Measurements from ENCODE around the gene LPCAT1.
"Not testable (repeated sequence)": the region's sequence is repeated elsewhere in the genome, so short reads cannot be mapped to it uniquely, and the experiment has no call there.

LPCAT1 gene

DNA sequence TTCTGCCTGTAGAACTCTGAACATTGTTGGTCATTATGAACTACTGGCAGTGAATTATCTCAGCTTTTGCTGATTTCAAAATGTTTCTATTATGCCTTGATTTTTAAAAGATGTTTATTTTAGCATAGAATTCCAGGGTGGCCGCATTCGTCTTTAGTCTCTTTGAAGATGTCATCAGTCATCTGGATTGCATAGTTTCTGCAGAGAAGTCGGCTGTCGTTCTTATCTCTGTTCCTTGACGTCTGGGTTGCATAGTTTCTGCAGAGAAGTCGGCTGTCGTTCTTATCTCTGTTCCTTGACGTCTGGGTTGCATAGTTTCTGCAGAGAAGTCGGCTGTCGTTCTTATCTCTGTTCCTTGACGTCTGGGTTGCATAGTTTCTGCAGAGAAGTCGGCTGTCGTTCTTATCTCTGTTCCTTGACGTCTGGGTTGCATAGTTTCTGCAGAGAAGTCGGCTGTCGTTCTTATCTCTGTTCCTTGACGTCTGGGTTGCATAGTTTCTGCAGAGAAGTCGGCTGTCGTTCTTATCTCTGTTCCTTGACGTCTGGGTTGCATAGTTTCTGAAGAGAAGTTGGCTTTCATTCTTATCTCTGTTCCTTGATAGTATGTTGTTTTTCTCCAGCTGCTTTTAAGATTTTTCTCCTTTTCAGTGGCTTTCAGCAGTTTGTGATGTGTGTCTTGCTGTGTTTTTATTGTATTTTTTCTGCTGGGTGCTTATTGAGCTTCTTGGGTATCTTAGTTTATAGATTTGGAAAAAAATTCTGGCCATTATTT is 67.5 kb downstream of the LPCAT1 start:
- FAIRE-seq; DNase-seq (ENCODE audit: extremely low spot score, insufficient read length, low read depth): not testable (repeated sequence)

DNA sequence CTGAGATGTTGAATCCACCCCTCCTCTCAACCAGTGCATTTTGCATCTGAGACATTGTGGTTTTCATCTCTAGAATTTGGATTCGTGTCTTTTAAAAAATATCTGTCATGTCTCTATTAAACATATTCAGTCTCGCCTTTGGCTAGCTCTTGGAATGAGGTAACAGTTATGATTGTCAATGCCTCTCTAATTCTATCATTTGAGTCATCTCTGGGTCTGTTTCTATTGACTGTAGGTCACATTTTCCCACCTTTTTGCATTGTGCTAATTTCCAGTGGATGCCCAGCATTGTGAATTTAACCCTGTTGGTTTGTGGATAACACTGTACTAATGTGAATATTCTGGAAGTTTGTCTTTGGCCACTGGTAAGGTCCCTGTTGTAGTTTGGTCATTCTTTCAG is 70.1 kb downstream of the LPCAT1 start:
- DNase-seq (ENCODE audit: extremely low spot score, insufficient read length, low read depth): no peak
- no peak for FAIRE-seq

DNA sequence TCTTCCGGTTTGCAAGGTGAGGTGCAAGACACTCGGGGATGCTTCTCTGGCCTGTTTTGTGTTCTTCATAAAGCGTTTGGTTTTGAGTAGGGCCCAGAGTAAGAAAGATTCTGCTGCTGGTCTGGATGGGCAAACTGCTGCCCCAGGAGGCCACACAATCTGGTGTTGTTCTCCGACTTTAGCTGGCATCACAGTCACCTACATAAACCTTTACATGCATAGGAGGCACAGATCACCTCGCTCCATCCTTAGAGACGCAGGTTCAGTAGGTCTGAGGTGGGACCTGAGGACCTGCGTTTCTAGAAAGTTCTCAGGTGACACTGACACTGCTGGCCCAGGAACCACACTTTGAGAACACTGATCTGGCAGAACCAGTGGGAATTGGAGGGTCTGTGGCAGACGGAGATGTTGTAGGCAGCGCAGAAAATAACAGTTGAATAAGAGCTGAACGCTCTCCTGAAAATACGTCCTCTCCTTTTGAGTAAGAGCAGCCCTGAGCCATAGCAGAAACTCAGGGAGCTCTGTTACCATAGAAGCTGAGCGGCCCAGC is 74.6 kb downstream of the LPCAT1 start:
- no peak for DNase-seq (ENCODE audit: extremely low spot score, insufficient read length, low read depth)
- no peak for FAIRE-seq

DNA sequence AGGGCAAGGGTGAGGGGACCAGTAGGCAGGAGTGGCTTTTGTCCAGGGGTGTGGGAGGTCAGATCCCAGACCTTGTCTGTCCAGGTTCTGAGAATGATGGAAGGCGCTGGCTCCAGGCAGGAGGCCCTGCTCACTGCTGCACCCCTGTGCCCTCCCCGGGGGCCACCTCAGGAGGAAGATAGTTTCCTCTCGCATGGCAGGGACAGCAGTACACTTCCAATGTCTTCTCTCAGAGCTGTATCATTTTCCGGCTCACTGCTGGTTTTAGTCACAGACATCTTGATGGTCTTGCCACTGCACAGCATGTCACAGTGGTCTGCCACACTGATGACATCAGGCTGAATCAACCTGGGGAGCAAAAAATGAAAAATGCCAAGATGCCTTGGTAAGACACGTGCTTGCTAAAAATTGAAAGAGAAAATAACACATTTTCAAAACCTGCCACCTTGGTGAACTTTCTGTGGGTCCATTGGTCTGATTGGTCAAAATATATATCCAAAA is 75.2 kb downstream of the LPCAT1 start:
- no peak for DNase-seq (ENCODE audit: extremely low spot score, insufficient read length, low read depth)
- no peak for FAIRE-seq

DNA sequence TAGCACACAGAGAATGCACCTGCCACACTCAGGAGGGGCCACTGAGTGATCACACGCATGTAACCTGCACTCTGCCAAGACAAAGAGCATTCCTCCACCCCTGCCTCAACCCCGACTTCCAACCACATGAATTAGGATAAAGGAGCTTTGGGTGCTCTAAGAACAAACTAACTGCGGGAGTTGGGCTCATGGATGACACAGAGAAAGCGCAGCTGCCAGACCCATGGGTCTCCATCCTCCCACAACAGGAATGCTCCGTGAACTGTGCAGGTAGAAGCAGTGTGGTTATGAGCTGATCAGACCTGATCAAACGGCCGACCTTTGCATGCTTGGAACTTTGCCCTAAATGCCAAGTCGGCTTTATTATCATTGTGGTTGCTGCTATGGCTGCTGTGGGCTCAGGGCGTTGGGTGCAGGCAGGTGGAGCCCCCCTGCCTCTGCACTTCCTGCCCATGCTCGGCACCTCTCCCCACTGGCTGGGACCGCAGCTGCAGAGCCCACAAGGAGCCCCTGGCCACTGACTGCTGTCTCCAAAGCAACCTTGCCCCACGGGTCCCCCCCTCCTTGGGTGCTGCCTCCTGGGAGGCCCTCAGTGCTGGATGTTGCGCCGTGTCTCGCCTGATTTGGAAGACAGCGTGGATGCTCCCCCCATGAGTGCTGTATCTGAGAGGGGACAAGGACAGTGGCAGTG is 75.9 kb downstream of the LPCAT1 start:
- FAIRE-seq (no peak), DNase-seq (ENCODE audit: extremely low spot score, insufficient read length, low read depth) (no peak)

DNA sequence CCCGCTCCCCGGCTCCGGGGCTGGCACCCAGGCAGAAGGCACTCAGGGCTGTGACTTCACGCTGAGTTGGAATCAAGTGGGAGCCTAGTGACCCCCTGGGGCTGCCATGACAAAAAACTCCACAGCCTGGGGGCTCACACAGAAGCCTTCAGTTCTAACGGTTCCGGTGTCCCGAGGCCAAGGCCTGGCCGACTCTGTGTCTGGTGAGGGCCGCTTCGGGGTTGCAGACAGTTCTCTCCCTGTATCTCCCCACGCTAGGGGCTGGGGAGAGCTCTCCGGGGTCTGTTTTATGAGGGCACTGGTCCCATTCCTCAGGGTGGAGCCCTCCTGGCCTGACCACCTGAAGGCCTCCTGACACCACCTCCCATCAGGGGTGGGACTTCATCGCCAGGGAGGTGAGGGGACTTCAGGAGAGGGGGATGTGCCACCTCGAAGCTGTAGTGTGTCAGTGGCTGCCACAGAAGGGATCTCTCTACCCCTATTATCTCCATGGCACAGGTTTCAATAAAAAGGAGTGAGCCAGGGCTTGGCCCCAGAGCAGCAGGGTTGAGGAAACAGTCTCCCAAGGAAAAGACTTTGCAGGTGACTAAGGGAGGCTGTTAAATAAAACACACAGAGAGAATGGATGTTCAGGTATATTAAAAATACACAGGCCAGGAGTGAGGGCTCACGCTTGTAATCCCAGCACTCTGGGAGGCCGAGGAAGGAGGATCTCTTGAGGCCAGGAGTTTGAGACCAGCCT is 77.0 kb downstream of the LPCAT1 start:
- DNase-seq (ENCODE audit: extremely low spot score, insufficient read length, low read depth): no peak
- no peak for FAIRE-seq

DNA sequence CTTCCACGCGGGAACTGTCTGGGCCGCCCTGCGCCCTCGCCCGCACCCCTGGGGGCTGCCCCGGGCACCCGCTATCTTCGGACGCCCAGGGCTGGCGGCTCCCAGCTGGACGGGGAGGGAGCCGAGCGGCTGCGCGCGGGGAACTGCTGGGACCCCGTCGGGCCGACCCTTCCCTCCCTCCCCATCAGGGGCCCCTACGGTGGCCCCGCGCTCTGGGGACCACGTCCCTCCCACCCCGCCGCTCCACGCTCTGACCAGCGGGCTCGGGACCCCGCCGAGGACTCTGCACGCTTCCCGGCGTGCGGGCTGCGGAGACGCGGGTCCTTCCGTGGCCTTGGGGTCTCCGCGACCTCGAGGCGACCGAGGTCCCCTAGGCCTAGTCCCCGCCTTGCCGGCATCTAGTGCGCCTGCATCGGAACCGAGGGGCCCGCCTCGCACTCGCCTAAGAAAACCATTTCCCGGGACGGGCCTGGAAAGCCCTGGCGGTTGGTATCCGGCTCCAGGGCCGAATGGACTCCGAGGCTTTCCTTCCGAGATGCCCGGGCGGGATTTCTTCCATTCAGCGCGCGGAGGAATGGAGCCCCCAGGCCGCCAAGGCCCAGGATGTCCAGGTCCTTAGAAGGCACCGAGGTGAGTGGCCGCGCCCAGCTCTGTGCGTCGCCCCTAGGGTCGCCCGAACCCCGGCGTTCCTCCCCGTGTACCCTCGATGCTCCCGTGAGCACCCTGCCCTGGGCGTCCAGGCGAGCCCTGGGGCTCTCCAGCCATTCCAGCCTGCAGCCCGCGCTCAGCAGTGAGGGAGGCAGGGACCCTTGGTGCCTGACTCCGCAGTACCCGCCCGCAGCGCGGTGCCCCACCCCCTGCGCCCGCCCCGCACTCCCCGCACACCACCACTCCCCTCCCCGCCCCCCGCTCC is 77.8 kb downstream of the LPCAT1 start:
- DNase-seq (ENCODE audit: extremely low spot score, insufficient read length, low read depth): no peak
- FAIRE-seq: no peak

DNA sequence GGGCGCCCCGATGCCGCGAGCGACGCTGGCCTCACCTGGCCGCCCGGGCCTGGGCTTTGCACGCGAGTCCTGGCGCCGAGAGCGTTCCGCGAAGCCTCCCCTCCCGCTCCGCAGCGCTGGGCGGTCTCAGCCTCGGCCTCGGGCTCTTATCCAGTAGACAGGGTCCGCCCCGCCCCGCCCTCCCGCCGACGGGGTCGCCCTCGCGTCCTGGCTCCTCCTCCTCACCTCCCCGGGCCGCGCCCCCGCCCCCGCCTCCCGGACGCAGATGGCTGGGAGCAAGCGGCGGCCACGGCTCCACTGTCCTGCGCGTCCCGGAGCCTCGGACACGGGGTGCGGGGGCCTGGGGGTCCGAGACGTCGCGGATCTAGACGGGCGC is 78.5 kb downstream of the LPCAT1 start, which contains the start of gene SLC6A3:
SLC6A3 (minus strand) TSS at position 128 of the 376 bp plus-strand sequence. CDS start 2,243 bp downstream, outside the sequence.
- DNase-seq (ENCODE audit: extremely low spot score, insufficient read length, low read depth) (no peak), FAIRE-seq (no peak)

DNA sequence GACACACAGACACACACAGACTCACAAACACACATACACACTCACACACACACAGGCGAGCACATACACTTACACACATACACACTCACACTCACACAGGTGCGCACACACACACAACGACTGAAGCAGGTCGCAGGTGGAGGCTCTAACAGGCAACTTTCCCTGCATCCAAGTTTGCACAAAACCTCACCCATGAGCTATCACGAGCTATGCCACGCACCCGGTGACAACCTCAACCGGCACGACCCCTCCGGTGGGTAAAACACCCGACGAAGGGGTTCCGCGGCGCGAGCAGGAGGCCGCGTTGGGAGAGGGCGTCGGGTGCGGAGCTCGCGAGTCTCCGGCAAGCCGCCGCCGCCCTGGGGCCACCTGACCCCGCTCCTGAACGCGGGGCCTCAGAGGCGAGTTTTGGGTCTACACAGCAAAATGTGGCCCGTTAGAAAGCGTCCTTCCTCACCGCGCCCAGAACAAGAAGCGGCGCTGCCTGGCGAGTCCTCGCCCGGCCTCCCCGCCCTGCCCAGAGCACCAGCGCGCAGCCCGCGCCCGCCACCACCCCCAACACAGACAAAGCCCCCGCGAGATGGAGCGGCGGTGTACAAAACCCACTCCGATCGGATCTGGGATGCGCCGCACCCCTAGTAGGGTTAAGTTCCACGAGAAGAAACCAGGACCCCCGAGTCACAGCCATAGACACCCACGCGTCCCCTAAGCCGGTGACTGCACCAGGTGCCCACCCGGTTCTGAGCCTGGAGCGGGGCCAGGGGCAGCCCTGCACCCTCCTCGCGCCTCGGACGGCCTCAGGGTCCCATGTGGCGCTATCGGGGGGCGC is 79.2 kb downstream of the LPCAT1 start:
- DNase-seq (ENCODE audit: extremely low spot score, insufficient read length, low read depth) (no peak), FAIRE-seq (no peak)

DNA sequence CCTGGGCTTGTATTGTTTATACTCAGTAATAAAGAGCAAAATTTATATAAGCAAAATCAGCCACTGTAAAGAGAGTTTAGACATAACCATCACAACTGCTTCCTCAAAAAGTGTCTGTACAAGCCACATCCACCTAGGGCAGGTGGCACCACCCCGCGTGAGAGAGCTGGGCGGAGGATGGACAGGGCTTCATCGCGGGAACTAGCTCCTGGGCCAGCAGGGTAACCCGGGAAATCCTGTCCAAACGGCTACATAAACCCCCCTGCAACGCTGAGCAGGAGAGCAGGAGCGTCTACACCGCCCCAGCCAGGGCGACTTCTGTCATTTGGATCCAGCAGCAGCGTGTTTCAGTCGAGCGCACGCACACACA is 79.8 kb downstream of the LPCAT1 start:
- FAIRE-seq (no peak), DNase-seq (ENCODE audit: extremely low spot score, insufficient read length, low read depth) (no peak)

DNA sequence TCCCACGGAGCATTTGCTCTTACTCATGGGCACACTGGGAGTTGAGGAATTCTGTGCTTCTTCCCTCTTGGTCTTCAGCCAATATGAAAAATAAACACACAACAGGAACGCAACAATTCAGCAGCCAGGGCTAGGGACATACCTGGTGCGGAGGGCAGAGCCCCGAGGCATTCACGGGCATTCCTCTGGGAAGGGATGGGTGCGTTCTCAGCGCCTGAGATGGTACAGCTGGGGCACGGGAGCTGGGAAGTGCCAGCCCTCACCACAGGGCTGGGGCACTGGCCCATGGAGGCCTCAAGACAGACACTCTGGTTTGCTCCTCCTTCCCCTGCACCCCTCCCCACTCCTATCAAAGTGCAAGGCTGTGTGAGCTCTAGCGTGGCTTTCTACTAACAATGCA is 80.6 kb downstream of the LPCAT1 start:
- no peak for FAIRE-seq
- DNase-seq (ENCODE audit: extremely low spot score, insufficient read length, low read depth): no peak

DNA sequence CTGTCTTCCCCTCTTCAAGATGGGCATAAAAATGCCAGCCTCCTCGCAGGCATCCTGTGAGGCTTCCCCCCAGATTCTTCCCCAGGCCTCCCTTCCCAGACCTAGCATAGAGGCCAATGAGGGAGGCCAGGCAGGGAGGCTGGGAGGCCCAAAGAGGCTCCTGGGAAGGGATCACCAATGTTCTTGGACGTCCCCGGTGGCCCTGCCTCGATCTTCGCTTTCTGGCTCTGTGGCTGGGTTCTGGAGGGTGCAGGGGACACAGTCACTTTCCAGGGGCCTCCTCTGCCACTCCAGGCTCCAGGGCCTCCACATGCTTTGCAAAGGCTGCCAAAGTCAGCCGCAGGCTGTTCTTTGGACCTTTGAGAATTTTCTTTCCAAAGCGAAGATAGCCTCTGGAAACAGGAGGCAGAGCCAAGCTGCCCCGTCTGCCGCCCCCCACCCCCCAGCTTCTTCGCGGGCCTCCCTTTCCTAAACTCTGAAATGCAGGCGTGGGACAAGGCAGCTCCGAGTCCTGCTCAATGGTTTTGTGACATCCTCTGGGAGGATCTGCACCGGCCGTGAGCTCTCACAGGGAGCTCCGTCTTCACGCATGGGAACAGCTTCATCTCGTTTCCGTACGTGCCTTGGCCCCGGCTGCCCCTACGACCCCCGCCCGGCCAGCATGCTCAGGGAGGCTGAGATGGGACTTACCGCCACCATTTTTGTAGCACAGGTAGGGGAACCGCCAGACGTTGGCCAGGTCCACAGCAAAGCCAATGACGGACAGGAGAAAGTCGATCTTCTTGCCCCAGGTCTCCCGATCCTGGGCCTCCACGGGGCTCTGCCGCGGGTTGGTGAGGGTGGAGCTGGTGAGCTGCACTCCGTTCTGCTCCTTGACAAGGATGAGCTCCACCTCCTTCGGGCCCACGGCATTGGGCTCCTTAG is 81.3 kb downstream of the LPCAT1 start:
- no peak for DNase-seq (ENCODE audit: extremely low spot score, insufficient read length, low read depth)
- FAIRE-seq: no peak

DNA sequence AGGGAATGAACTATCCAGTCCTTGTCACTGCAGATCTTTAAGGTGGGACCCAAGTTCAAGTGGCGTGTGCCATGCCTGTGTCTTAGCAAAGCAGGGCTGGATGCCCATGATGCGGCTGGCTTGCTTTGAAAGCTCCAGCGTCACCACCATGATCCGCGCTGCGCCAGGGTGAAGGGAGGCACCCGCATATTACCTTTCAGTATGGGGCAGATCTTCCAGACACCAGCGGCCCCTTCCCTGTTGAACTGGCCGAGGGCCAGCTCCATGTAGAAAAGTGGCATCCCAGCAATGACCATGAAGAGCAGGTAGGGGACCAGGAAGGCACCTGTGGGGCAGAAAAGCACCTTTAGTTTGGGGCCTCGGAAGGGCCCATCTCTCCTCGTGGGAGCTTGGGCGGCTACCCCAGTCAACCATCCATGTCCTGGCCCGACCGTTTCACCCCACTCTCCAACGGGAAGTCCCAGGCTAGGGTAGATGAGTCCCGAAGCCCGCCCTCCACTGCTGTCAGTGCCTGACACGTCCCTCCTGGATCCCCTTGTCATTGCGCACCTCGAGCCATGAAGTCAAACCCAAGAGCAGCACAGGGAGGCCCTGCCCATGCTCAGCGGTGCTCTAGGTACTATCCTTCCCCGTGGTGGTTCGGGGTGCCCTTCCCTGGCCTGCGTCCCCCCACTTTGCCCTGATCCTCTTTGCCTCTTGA is 82.4 kb downstream of the LPCAT1 start:
- DNase-seq (ENCODE audit: extremely low spot score, insufficient read length, low read depth) (no peak), FAIRE-seq (no peak)

DNA sequence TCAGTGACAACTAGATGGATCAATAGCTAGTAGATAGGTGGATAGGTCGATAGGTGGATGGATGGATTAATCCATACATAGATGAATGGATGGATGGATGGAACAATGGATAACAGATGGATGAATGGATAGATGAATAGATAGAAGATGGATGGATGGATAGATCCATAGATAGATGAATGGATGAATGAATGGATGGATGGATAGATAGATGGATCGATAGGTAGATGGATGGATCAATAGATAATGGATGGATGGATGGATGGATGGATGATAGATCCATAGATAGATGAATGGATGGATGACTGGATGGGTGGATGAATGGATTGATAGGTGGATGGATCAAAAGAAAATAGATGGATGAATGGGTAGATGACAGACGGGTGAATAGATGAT is 83.7 kb downstream of the LPCAT1 start:
- FAIRE-seq: no peak
- DNase-seq (ENCODE audit: extremely low spot score, insufficient read length, low read depth): no peak

DNA sequence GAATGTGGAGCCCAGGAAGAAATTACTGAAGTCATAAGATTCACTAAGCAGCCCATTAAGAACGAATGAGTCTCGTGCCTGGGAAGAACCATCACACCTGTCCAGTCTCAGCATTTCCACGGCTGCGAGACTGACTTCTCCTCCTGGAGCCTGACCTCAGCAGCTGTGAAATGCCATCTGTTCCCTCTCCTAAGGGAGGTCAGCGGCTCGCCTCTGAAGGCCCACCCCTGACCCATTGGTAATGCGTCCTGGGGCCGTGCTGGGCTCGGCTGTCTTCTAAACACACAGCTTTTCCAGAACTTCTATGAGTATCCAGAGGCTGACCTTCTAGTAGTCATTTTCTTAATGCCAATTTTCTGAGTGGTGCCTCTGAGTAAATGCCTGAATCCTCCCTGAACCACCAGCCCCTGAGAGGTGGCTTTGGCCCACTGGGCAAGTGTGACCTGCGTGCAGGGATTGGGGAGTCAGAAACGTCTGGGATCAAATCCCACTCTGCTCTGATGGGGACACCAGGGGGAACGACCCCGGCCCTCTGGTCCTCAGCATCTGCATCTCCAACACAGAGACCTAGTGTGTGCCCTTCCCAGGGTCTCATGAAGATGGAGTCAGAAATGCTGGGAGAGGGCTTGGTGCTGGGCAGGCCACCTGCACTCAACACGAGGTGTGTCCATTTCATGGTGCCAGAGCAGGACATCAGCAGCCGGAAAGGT is 84.2 kb downstream of the LPCAT1 start:
- FAIRE-seq: no peak
- no peak for DNase-seq (ENCODE audit: extremely low spot score, insufficient read length, low read depth)

DNA sequence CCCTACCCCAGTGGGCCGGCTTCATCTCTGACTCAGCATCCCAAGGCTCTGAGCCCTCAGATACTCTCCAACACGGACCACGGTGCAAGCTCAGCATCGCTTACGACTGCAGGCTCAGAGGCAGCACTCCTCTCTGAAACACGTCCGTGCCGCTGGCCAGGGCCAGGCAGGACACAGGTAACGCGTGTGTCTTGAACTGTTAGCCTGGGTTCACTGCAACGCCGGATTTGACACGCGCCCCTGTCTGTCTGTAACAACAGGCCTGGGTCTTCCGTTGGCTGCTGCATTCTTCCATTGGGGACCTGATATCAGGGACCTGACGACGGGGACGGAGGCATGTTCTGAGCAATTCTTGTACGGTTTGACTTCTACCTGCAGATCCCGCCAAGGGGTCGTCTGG is 84.9 kb downstream of the LPCAT1 start:
- no peak for DNase-seq (ENCODE audit: extremely low spot score, insufficient read length, low read depth)
- FAIRE-seq: no peak
